ENCODE measurements around the gene ZNF423. TPM values are rescaled to one million over a fixed set of nuclear protein-coding genes. Genes with fewer than 3 reads are reported as not detected.

Gene ZNF423
- total RNA-seq, 2 experiments from 2014 or later = not detected

GRCh38 chr16:49699841-49700175 is 156.1 kb downstream of the ZNF423 start:
- Mint-ChIP-seq H3K36me3 (ENCODE audit: low read depth) (no peaks in the 10 kb centered on the region), H3K4me3 (no peak overlapping the region), H3K9me3 (no peaks in the 10 kb centered on the region)

GRCh38 chr16:49698931-49699840 is 156.7 kb downstream of the ZNF423 start:
- Mint-ChIP-seq H3K27me3 (peaks cover 20% of the 10 kb centered on the region), H3K9me3 (no peaks in the 10 kb centered on the region), H3K36me3 (ENCODE audit: low read depth) (no peaks in the 10 kb centered on the region), H3K27ac (no peak overlapping the region), H3K4me3 (no peak overlapping the region), H3K4me1 (no peaks in the 10 kb centered on the region)
- CTCF ChIA-PET = no interaction called here
- POLR2A ChIA-PET = interaction anchor here (0.6 kb wide), 1 partner anchor 30 kb away, joined by 4 read pairs; no protein-coding TSS in a partner anchor
- no peak for DNase-seq

More at GRCh38 chr16:49699841-49700175, 156.1 kb downstream of the ZNF423 start:
- Mint-ChIP-seq H3K4me1 (no peaks in the 10 kb centered on the region), H3K27me3 (peaks cover 20% of the 10 kb centered on the region), H3K27ac (no peak overlapping the region)
- ChIA-PET CTCF (interaction anchor here (0.7 kb wide), 1 partner anchor 1178 kb away, joined by 3 read pairs; no protein-coding TSS in a partner anchor), POLR2A (no interaction called here)
- no peak for DNase-seq

GRCh38 chr16:49698453-49698815 is 157.5 kb downstream of the ZNF423 start:
- H3K27me3 Mint-ChIP-seq = peaks cover 20% of the 10 kb centered on the region
- POLR2A ChIA-PET = interaction anchor here (0.6 kb wide), 1 partner anchor 31 kb away, joined by 4 read pairs; no protein-coding TSS in a partner anchor
- H3K4me1 Mint-ChIP-seq = no peaks in the 10 kb centered on the region
- no peaks in the 10 kb centered on the region for H3K36me3 Mint-ChIP-seq (ENCODE audit: low read depth)
- no peak for DNase-seq
- no peak overlapping the region for H3K27ac Mint-ChIP-seq
- no peaks in the 10 kb centered on the region for H3K9me3 Mint-ChIP-seq
- H3K4me3 Mint-ChIP-seq = no peak overlapping the region
- CTCF ChIA-PET = no interaction called here

- Mint-ChIP-seq H3K36me3 (ENCODE audit: low read depth) (no peaks in the 10 kb centered on the region), H3K4me3 (no peak overlapping the region), H3K27ac (no peak overlapping the region), H3K27me3 (peaks cover 20% of the 10 kb centered on the region), H3K9me3 (no peaks in the 10 kb centered on the region), H3K4me1 (no peaks in the 10 kb centered on the region)
- no peak for DNase-seq
- CTCF ChIA-PET = no interaction called here
- POLR2A ChIA-PET = no interaction called here
Observed at GRCh38 chr16:49697631-49698452, 158.1 kb downstream of the ZNF423 start.

- no peaks in the 10 kb centered on the region for H3K9me3 Mint-ChIP-seq
- ChIA-PET POLR2A (no interaction called here), CTCF (no interaction called here)
- no peak overlapping the region for H3K4me3 Mint-ChIP-seq
- no peak for DNase-seq
- H3K36me3 Mint-ChIP-seq (ENCODE audit: low read depth) = no peaks in the 10 kb centered on the region
- no peaks in the 10 kb centered on the region for H3K4me1 Mint-ChIP-seq
- peaks cover 20% of the 10 kb centered on the region for H3K27me3 Mint-ChIP-seq
- no peak overlapping the region for H3K27ac Mint-ChIP-seq
Observed at GRCh38 chr16:49696414-49697101, 159.4 kb downstream of the ZNF423 start.

- Mint-ChIP-seq H3K36me3 (ENCODE audit: low read depth) (no peaks in the 10 kb centered on the region), H3K4me1 (no peaks in the 10 kb centered on the region), H3K9me3 (no peaks in the 10 kb centered on the region), H3K27ac (no peak overlapping the region), H3K27me3 (peaks cover 17% of the 10 kb centered on the region), H3K4me3 (no peak overlapping the region)
- ChIA-PET CTCF (no interaction called here), POLR2A (no interaction called here)
- DNase-seq = no peak
Observed at GRCh38 chr16:49695782-49696413, 160.0 kb downstream of the ZNF423 start.

- peaks cover 10% of the 10 kb centered on the region for H3K27me3 Mint-ChIP-seq
- no peak overlapping the region for H3K27ac Mint-ChIP-seq
- DNase-seq = no peak
- no peak overlapping the region for H3K4me3 Mint-ChIP-seq
- ChIA-PET CTCF (no interaction called here), POLR2A (no interaction called here)
- no peaks in the 10 kb centered on the region for H3K4me1 Mint-ChIP-seq
- no peaks in the 10 kb centered on the region for H3K9me3 Mint-ChIP-seq
- H3K36me3 Mint-ChIP-seq (ENCODE audit: low read depth) = no peaks in the 10 kb centered on the region
Observed at GRCh38 chr16:49693445-49693844, 162.5 kb downstream of the ZNF423 start.

GRCh38 chr16:49690778-49691177 is 165.1 kb downstream of the ZNF423 start:
- CTCF ChIA-PET = no interaction called here
- peaks cover 7% of the 10 kb centered on the region for H3K27me3 Mint-ChIP-seq
- no peaks in the 10 kb centered on the region for H3K36me3 Mint-ChIP-seq (ENCODE audit: low read depth)
- H3K27ac Mint-ChIP-seq = no peak overlapping the region
- POLR2A ChIA-PET = no interaction called here
- H3K4me3 Mint-ChIP-seq = no peak overlapping the region
- H3K9me3 Mint-ChIP-seq = no peaks in the 10 kb centered on the region
- DNase-seq = no peak
- no peaks in the 10 kb centered on the region for H3K4me1 Mint-ChIP-seq

GRCh38 chr16:49688036-49688697 is 167.7 kb downstream of the ZNF423 start:
- CTCF ChIA-PET = no interaction called here
- Mint-ChIP-seq H3K9me3 (no peaks in the 10 kb centered on the region), H3K36me3 (ENCODE audit: low read depth) (no peaks in the 10 kb centered on the region), H3K27me3 (peaks cover 7% of the 10 kb centered on the region), H3K4me1 (no peaks in the 10 kb centered on the region), H3K4me3 (no peak overlapping the region), H3K27ac (no peak overlapping the region)
- no peak for DNase-seq
- POLR2A ChIA-PET = no interaction called here

- Mint-ChIP-seq H3K27ac (no peak overlapping the region), H3K36me3 (ENCODE audit: low read depth) (no peaks in the 10 kb centered on the region), H3K9me3 (no peaks in the 10 kb centered on the region), H3K4me1 (no peaks in the 10 kb centered on the region), H3K4me3 (no peak overlapping the region), H3K27me3 (peaks cover 7% of the 10 kb centered on the region)
- ChIA-PET CTCF (no interaction called here), POLR2A (no interaction called here)
- no peak for DNase-seq
Observed at GRCh38 chr16:49687476-49688002, 168.4 kb downstream of the ZNF423 start.

GRCh38 chr16:49684696-49685095 is 171.2 kb downstream of the ZNF423 start:
- Mint-ChIP-seq H3K27me3 (peaks cover 7% of the 10 kb centered on the region), H3K9me3 (no peaks in the 10 kb centered on the region), H3K4me3 (no peak overlapping the region), H3K4me1 (no peaks in the 10 kb centered on the region), H3K27ac (no peak overlapping the region), H3K36me3 (ENCODE audit: low read depth) (no peaks in the 10 kb centered on the region)
- DNase-seq = no peak
- ChIA-PET CTCF (interaction anchor here (0.8 kb wide), 1 partner anchor 12 kb away, joined by 3 read pairs; no protein-coding TSS in a partner anchor), POLR2A (no interaction called here)

- no peak for DNase-seq
- Mint-ChIP-seq H3K27ac (no peak overlapping the region), H3K27me3 (peaks cover 3% of the 10 kb centered on the region), H3K4me3 (no peak overlapping the region), H3K4me1 (no peaks in the 10 kb centered on the region), H3K36me3 (ENCODE audit: low read depth) (no peaks in the 10 kb centered on the region), H3K9me3 (no peaks in the 10 kb centered on the region)
- ChIA-PET CTCF (interaction anchor here (0.6 kb wide), 1 partner anchor 100 kb away, joined by 5 read pairs; no protein-coding TSS in a partner anchor), POLR2A (no interaction called here)
Observed at GRCh38 chr16:49682577-49683165, 173.2 kb downstream of the ZNF423 start.
